ENCODE measurements around the gene SYK.
"Not testable (repeated sequence)": the region's sequence is repeated elsewhere in the genome, so short reads cannot be mapped to it uniquely, and the experiment has no call there.

Gene SYK

GRCh38 chr9:90795084-90795483 is 6.5 kb upstream of the SYK start:
- DNase-seq (ENCODE audit: low read depth in 2 of 2, low spot score in 1 of 2) = no peak

DNA sequence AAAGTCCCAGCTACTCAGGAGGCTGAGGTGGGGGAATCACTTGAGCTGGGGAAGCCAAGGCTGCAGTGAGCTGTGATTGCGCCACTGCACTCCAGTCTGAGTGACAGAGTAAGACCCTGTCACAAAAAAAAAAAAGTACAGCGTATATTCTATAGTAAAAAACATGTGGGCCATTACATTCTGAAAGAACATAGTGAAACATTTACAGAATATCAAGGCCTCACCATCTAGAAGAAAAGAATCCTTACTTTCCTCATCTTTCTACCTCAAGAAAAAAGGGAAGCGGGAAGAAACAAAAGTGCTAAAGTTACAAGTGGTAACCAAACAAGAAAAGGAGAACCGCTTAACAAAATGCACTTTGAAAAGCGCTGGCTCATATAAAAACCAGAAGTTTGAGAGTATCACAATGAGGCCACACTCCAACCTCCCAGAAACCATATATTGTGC is 5.7 kb upstream of the SYK start:
- no peak for DNase-seq (ENCODE audit: low read depth in 2 of 2, low spot score in 1 of 2)

DNA sequence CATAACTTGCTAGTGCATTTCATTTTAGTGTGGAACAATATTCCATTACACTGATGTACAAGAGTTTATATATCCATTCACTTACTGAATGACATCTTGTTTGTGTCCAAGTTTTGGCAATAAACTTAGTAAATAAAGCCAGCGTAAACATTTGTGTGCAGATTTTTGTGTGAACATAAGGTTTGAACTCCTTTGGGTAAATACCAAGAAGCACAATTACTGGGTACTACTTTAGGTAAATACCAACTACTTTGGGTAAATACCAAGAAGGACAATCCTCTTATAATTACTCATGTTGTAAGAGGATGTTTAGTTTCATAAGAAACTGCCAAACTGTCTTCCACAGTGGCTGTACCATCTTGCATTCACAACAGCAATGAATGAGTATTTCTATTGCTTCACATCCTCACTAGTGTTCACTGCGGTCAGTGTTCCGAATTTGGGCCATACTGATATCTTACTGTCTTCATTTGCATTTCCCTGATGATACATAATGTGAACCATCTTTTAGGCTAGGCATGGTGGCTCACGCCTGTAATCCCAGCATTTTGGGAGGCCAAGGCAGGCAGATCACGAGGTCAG is 2.3 kb upstream of the SYK start:
- DNase-seq (ENCODE audit: low read depth in 2 of 2, low spot score in 1 of 2) = no peak

GRCh38 chr9:90801973-90802322 is 329 bp downstream of the SYK start:
- no peak for DNase-seq (ENCODE audit: low read depth in 2 of 2, low spot score in 1 of 2)

DNA sequence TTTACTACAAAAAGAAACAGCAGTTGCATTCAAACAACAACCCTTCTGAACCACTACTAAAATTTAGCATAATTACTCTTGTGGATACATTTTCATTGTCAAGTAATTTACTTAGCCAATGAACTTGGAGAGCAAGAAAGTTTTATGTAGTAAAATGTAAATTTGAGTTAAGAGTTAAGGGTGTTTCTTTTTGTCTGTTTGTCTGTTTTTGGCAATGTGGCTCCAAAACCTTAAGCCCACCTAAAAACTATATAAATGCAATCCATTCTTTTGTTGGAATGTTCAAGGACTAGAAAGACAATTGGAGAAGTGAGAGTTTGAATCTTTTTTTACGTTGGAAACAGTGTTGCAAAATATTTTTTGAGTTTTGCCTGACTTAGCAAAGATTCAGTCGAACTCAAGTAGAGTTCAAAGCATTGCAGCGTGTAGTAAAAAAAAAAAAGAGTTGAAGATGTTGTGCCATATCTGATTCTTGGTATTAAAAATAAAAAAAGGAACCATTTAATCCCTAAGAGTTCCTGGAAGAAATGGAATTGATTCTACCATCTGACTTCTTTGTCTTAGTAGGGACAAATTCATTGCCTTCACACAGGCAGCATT is 867 bp downstream of the SYK start:
- no peak for DNase-seq (ENCODE audit: low read depth in 2 of 2, low spot score in 1 of 2)

GRCh38 chr9:90803860-90804593 is 2.4 kb downstream of the SYK start:
- no peak for DNase-seq (ENCODE audit: low read depth in 2 of 2, low spot score in 1 of 2)

DNA sequence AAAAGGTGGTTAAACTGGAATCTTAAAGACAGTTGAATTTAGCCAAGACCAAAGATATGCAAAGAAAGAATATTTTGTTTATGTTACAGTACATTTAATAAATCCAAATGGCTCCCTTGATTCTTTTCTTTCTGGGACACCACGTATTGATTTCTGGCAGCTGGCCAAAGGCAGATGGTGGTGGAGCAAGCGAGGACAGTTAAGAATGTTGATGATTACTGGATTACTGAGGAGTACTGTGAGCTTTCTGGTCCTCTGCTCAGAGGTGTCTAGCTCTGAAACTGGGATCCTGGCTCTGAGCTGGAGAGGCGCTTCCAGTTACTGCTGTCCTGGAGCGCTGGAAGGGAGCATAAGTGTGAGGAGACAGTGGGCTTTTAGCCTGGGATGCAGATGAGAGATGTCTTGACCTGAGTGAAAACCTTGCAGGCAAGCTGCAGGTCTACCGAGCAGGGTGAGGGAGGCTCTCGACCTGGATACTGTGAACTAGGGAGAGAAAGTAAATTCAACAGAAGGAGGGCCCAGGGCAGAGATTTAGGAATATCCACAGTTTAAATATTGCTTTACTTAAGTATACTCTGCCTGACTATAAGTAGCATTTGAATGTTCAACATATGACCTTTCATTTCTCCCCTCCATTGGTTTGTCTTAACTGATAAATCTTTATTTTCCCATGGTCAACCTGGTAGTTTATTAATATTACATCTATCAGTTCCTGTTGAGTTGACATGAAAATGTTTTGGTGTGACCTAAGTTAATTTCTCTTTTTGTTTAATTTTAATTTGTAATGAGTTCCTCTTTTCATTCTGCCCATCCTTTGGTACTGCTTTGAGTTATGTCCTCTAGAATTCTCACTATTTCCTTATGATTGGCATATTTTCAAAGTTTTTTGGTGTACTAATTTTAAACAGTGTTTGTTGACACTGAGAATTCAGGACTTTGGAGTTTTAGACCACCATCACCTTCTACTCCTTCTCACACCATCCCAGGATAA is 3.7 kb downstream of the SYK start:
- no peak for DNase-seq (ENCODE audit: low read depth in 2 of 2, low spot score in 1 of 2)

DNA sequence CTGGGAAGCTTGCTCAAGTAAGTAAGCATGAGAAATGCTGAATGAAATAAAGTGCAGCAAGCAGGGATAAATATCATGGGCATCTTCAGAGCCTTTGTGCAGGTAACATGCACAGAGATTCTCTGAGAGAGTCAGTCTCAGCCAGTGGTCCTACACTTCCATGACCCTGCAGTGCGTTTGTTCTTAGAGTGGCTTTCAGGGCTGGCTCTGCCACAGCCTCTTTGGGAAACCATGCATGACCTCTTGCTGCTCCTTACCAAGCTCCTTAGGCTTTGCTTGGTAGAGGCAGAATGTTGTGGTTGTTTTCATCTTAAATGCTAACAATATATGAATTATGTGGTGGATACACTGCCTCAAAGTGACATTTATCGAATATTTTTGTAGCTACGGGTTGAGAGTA is 5.4 kb downstream of the SYK start:
- DNase-seq (ENCODE audit: low read depth in 2 of 2, low spot score in 1 of 2) = no peak

DNA sequence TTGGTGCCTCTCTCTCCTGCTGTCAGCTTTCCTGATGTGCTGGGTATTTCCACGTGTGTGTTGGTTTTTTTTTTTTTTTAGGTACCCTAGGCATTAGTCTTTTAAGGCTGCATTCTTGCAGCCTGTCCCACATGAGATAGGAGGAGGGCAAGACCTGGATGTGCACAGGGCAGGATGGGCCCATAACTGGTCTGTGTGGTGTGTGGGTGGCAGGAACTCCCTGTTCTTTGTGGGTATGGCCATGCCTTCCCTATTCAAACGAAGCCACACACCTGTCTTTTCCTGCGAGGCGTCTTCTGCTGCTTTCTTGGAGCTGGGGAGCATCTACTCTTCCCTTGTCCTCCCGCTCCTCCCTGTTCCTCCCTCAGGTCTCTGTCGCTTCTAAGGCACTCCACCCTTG is 6.8 kb downstream of the SYK start:
- DNase-seq (ENCODE audit: low read depth in 2 of 2, low spot score in 1 of 2) = no peak

DNA sequence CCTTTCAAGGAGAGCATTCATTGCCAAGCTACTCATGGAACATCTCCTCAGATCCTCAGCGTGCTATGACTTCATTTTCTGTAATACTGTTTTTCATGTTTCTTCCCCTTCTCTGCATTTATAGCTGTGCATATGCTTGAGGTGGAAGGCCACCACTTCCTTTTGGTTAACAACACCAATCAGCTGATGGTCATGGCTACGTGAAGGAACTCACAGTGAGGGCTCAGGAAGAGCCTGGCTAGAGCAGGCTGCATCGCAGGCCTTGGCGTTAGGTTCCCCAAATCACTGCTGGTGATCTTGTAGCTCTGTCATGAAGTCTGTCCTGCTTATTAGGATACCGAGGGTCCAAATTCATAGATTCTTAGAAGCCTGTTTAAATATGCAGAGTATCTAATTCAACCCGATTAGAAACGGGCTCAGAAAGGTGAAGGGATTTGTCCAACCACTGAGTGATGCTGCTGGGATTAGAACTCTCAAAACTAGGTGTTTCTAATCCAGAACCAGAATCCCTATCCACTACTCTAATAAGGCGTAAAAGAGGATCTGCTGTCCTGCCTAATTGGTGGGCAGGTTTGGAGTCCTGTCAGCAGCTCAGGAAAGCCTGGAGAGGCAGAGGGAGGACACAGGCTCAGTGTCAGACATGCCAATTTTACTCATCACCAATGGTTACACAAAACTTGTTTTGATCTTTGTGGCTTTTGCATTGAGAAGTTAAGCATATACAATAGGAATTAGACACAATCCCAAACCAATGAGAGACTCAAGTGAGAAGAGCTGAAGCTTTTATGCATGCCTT is 7.5 kb downstream of the SYK start:
- no peak for DNase-seq (ENCODE audit: low read depth in 2 of 2, low spot score in 1 of 2)

DNA sequence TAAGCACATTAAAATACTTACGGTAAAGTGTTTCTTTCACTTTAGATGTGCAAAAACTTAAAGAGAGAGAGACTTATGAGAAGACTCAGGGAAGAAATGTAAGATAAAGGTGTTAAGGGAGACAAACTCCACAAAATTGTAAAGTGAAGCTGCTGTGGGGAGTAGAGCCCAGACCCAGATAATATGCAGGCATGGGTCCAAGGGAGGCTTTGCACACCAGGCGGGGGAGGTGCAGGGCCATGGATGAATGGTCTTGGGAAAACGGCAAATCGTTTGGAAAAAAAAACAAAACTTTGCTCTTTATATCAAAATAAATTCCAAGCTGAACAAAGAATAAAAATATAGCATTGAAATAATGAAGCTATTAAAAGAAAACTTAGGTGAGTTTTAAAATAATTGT is 9.1 kb downstream of the SYK start:
- no peak for DNase-seq (ENCODE audit: low read depth in 2 of 2, low spot score in 1 of 2)

DNA sequence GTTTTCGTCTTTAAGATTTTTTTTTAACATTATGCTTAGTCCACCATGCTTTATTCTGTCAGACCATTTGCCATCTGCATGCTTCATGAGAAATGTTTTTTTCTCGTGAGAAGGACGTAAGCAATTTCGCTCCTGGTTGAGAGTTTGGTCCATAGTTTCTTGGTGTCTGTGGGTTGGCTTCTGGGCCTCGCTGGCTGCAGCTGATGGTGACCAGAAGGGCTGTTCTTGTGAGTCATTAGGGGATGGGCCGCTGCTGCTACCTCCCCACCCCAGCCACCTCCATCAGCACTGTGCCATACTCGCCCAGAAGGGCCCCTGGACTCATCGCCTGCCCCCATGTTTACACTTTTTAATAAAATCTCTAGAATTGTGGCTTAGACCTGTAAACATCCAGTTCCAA is 11.4 kb downstream of the SYK start:
- DNase-seq (ENCODE audit: low read depth in 2 of 2, low spot score in 1 of 2) = no peak

DNA sequence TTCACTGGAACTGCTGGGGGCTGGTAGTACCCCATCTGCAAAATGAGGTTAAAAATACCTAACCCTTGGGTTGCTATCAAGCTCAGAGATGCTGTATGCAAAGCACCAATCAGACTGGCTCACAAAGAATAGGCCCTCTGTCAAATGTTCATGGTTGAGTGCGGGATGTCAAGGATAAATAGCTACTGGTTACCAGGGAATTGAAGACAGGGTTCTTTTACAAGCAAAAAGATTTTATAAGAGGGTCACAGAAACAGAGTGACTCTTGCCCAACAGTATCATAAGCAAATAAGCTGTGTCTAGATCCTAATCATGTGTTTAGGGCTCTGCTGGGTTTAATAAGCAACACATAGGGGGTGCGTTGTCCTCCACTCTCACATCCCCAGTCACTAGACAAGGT is 11.9 kb downstream of the SYK start:
- no peak for DNase-seq (ENCODE audit: low read depth in 2 of 2, low spot score in 1 of 2)

DNA sequence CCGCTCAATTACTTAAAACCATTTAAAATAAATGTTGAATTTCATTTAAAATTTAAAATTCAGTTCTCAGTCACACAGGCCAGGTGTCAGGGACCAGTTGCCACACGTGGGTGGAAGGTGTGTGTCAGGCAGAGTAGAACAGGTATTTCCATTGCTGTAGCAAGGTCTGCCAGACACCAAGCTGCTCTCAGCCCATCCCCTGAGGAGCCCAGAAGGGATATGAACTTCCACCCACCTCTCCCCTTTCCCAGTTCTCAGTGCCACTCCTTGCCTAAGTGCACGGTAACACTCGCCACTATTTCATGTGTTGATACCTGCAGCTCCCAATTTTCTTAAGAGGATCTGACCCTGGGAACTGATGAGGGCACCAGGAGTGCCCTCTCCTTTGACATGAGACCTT is 12.7 kb downstream of the SYK start:
- no peak for DNase-seq (ENCODE audit: low read depth in 2 of 2, low spot score in 1 of 2)

DNA sequence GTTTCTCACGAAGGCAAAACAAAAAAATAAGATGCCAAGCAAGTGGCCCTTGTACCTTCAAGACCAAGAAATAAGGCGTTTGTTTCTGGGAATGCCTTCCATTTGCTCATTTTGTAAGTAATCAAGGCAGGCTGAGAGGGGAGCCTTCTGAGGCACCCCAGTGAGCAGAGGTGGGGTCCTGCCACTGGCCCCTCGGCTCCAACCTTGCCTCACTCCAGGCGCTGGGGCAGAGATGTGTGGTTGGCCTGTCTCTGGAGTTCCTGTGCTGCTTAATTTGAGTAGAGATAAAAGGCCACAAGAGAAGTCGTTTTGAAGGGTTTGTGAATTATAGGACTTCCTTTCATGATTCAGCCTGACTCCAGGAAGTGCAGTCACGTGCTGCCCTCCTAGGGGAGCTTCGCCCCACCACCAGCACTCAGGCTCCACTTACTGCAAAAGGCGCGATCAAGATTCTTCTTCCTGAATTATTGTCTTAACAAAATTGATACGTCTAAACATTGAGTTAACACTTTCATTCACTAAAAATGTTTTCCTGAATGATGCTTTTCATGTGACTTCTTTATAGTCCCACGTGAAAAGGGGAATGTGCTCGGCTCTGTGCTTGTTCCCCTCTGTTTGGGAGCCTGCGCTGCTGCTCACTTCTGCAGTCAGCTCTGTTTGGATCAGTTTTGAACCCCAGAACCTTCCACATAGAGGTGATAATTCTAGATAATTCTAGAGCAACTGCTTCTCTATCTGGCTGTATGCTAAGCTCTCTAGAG is 13.7 kb downstream of the SYK start:
- DNase-seq (ENCODE audit: low read depth in 2 of 2, low spot score in 1 of 2) = no peak

DNA sequence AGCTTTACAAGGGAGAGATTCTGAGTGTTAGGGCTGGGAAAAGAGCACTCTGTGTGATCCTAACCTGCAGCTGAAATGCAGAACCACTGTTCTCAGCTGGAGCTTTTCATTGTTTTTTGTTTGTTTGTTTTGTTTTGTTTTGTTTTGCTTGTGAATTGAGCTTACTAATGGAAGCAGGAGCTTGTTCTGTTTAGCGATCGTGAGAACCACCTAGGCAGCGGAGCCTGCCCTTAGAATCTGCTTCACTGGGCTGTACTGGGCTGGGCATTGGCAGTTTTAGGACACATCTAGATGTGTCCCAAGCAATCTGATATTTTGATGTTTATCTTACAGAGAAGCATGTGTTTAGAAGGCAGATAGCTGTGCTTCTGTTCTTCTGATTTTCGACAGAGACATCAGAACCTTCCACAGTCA is 14.3 kb downstream of the SYK start:
- DNase-seq (ENCODE audit: low read depth in 2 of 2, low spot score in 1 of 2) = no peak

DNA sequence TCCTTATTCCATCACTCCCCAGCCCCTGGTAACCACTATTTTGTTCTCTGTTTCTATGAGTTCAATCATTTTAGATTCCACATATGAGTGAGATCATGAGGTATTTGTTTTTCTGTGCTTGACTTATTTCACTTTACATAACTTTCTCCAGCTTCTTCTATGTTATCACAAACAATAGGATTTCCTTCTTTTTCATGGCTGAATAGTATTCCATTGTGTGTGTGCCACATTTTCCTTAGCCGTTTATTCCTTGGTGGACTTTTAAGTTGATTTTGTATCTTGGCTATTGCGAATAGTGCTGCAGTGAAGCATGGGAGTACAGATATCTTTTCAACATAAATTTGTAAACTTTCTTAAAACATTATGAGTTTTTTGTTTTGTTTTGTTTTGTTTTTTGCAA is 15.1 kb downstream of the SYK start:
- no peak for DNase-seq (ENCODE audit: low read depth in 2 of 2, low spot score in 1 of 2)

DNA sequence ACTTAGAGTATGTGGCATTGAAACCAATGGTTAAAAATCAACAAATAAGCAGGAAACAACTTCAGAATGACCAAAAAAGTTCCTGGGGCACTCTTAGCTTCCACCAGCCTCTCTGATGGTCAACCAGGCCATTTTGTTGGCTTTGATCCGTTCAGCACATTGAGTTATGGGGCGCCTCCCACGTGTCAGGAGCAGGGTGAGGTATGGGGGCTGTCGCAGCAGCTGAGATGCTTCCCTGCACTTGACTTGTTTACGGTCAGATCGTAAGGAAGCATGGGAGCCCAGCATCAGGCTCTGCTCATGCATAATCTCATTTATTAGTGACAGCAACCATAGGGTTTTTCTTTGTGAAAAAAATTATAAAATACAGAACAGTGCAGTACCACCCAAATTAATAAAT is 16.7 kb downstream of the SYK start:
- DNase-seq (ENCODE audit: low read depth in 2 of 2, low spot score in 1 of 2) = no peak

DNA sequence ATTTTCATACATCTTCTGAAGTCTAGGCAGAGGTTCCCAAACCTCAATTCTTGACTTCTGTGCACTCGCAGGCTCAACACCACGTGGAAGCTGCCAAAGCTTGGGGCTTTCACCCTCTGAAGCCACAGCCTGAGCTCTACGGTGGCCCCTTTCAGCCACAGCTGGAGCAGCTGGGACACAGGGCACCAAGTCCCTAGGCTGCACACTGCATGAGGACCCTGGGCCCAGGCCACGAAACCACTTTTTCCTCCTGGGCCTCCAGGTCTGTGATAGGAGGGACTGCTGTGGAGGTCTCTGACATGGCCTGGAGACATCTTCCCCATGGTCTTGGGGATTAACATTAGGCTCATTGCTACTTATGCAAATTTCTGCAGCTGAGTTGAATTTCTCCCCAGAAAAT is 18.8 kb downstream of the SYK start:
- DNase-seq (ENCODE audit: low read depth in 2 of 2, low spot score in 1 of 2) = not testable (repeated sequence)

DNA sequence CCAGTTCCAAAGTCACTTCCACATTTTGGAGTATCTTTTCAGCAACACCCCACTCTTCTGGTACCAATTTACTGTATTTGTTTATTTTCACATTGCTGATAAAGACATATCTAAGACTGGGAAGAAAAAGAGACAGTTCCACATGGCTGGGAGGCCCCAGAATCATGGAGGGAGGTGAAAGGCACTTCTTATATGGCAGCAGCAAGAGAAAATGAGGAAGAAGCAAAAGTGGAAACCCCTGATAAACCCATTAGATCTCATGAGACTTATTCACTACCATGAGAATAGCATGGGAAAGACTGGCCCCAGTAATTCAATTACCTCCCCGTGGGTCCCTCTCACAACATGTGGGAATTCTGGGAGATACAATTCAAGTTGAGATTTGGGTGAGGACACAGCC is 19.6 kb downstream of the SYK start:
- not testable (repeated sequence) for DNase-seq (ENCODE audit: low read depth in 2 of 2, low spot score in 1 of 2)
